ENCODE measurements around the gene SPOCK2.

- TF ChIP-seq, protein P1, sequence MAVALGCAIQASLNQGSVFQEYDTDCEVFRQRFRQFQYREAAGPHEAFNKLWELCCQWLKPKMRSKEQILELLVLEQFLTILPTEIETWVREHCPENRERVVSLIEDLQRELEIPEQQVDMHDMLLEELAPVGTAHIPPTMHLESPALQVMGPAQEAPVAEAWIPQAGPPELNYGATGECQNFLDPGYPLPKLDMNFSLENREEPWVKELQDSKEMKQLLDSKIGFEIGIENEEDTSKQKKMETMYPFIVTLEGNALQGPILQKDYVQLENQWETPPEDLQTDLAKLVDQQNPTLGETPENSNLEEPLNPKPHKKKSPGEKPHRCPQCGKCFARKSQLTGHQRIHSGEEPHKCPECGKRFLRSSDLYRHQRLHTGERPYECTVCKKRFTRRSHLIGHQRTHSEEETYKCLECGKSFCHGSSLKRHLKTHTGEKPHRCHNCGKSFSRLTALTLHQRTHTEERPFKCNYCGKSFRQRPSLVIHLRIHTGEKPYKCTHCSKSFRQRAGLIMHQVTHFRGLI (tag by site-specific recombination; IDR thresholded peaks at IDR 0.05) = no peak
- TF ChIP-seq, protein P2, sequence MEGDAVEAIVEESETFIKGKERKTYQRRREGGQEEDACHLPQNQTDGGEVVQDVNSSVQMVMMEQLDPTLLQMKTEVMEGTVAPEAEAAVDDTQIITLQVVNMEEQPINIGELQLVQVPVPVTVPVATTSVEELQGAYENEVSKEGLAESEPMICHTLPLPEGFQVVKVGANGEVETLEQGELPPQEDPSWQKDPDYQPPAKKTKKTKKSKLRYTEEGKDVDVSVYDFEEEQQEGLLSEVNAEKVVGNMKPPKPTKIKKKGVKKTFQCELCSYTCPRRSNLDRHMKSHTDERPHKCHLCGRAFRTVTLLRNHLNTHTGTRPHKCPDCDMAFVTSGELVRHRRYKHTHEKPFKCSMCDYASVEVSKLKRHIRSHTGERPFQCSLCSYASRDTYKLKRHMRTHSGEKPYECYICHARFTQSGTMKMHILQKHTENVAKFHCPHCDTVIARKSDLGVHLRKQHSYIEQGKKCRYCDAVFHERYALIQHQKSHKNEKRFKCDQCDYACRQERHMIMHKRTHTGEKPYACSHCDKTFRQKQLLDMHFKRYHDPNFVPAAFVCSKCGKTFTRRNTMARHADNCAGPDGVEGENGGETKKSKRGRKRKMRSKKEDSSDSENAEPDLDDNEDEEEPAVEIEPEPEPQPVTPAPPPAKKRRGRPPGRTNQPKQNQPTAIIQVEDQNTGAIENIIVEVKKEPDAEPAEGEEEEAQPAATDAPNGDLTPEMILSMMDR (tag by site-specific recombination; IDR thresholded peaks at IDR 0.05) = no peak
- TF ChIP-seq ZBTB20 (tag by site-specific recombination; IDR thresholded peaks at IDR 0.05) (no peak), ZBTB7A (tag by site-specific recombination; IDR thresholded peaks at IDR 0.05; ENCODE audit: low read depth) (no peak), ZNF654 (tag by site-specific recombination; IDR thresholded peaks at IDR 0.05; ENCODE audit: low read depth) (no peak), ZFP37 (tag by site-specific recombination; IDR thresholded peaks at IDR 0.05) (no peak), ZNF24 (tag by site-specific recombination; IDR thresholded peaks at IDR 0.05) (no peak), ZNF211 (tag by site-specific recombination; IDR thresholded peaks at IDR 0.05; ENCODE audit: low read depth) (no peak), ZNF791 (tag by site-specific recombination; IDR thresholded peaks at IDR 0.05) (no peak)
- TF ChIP-seq, protein P3, sequence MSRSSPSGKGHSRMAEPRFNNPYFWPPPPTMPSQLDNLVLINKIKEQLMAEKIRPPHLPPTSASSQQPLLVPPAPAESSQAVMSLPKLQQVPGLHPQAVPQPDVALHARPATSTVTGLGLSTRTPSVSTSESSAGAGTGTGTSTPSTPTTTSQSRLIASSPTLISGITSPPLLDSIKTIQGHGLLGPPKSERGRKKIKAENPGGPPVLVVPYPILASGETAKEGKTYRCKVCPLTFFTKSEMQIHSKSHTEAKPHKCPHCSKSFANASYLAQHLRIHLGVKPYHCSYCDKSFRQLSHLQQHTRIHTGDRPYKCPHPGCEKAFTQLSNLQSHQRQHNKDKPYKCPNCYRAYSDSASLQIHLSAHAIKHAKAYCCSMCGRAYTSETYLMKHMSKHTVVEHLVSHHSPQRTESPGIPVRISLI (tag by site-specific recombination; IDR thresholded peaks at IDR 0.05) = no peak
- TF ChIP-seq, protein P4, sequence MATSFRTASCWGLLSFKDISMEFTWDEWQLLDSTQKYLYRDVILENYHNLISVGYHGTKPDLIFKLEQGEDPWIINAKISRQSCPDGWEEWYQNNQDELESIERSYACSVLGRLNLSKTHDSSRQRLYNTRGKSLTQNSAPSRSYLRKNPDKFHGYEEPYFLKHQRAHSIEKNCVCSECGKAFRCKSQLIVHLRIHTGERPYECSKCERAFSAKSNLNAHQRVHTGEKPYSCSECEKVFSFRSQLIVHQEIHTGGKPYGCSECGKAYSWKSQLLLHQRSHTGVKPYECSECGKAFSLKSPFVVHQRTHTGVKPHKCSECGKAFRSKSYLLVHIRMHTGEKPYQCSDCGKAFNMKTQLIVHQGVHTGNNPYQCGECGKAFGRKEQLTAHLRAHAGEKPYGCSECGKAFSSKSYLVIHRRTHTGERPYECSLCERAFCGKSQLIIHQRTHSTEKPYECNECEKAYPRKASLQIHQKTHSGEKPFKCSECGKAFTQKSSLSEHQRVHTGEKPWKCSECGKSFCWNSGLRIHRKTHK (tag by site-specific recombination; IDR thresholded peaks at IDR 0.05) = no peak
- TF ChIP-seq, protein P5, sequence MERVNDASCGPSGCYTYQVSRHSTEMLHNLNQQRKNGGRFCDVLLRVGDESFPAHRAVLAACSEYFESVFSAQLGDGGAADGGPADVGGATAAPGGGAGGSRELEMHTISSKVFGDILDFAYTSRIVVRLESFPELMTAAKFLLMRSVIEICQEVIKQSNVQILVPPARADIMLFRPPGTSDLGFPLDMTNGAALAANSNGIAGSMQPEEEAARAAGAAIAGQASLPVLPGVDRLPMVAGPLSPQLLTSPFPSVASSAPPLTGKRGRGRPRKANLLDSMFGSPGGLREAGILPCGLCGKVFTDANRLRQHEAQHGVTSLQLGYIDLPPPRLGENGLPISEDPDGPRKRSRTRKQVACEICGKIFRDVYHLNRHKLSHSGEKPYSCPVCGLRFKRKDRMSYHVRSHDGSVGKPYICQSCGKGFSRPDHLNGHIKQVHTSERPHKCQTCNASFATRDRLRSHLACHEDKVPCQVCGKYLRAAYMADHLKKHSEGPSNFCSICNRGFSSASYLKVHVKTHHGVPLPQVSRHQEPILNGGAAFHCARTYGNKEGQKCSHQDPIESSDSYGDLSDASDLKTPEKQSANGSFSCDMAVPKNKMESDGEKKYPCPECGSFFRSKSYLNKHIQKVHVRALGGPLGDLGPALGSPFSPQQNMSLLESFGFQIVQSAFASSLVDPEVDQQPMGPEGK (tag by site-specific recombination; IDR thresholded peaks at IDR 0.05) = no peak
- TF ChIP-seq, protein P6, sequence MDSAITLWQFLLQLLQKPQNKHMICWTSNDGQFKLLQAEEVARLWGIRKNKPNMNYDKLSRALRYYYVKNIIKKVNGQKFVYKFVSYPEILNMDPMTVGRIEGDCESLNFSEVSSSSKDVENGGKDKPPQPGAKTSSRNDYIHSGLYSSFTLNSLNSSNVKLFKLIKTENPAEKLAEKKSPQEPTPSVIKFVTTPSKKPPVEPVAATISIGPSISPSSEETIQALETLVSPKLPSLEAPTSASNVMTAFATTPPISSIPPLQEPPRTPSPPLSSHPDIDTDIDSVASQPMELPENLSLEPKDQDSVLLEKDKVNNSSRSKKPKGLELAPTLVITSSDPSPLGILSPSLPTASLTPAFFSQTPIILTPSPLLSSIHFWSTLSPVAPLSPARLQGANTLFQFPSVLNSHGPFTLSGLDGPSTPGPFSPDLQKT (IDR thresholded peaks at IDR 0.05; ENCODE audit: borderline replicate concordance, low read depth, low read length) = no peak
- TF ChIP-seq, protein P7, sequence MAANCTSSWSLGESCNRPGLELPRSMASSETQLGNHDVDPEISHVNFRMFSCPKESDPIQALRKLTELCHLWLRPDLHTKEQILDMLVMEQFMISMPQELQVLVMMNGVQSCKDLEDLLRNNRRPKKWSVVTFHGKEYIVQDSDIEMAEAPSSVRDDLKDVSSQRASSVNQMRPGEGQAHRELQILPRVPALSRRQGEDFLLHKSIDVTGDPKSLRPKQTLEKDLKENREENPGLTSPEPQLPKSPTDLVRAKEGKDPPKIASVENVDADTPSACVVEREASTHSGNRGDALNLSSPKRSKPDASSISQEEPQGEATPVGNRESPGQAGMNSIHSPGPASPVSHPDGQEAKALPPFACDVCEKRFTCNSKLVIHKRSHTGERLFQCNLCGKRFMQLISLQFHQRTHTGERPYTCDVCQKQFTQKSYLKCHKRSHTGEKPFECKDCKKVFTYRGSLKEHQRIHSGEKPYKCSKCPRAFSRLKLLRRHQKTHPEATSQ (tag by site-specific recombination; IDR thresholded peaks at IDR 0.05) = no peak
These were observed 63.0 kb downstream of the SPOCK2 start for GRCh38 chr10:72025400-72025799.
